ENCODE data around the gene ZFP36L2.

ZFP36L2 gene

DNA sequence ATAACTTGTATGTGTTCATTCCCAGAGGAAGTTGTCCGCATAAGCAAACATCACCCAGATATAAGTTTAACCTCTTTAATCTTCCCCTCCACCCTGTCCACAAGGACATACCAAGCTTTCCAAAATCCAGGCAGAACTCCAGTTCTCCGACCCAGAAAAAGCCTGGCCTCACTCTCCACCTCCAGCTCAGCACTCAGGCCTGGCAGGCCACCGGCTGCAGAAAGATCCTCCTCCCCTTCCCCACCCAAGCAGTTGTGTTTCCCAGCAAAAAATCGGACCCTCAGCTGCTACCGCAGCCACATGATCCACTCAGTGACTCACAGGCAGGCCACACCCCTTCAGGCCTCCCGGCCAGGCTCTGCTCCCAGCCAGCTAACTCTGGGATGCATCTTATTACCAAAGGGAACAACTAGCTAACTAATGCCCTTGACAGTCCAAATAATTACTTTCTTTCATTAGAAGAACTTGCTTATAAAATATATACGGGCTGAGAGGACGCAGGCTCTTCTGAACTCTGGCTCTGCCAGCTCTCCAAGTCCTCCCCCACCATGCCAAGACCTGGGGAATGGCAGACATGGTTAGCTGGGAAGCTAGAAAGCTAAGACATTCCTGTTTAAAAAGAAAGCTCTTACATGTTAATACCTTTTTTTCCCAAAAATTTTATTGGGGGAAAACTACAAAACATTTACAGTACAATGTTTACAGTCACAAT, 4.5 kb downstream of the ZFP36L2 start:
- DNase-seq, result peak; percentile 96
- Histone ChIP-seq H3K36me3 (ENCODE audit: control insufficient read depth in 1 of 2, insufficient read depth in 2 of 2, low read depth in 1 of 2, low read length in 2 of 2) (peaks cover 16 to 23% of the 10 kb centered on the region in 2 experiments), H3K9me3 (ENCODE audit: control insufficient read depth, low read length) (no peaks in the 10 kb centered on the region), H4K91ac (ENCODE audit: low read length) (no peak overlapping the region), H3K18ac (ENCODE audit: low read depth in 1 of 2, low read length in 2 of 2) (peak overlapping the region in 1 of 2 experiments; percentile 88), H2BK5ac (ENCODE audit: low read depth, low read length, poor library complexity, severe bottlenecking) (peak overlapping the region; percentile 84), H3K9ac (ENCODE audit: low read length) (peak overlapping the region; percentile 100), H2BK15ac (ENCODE audit: low read depth, poor library complexity, severe bottlenecking) (no peak overlapping the region), H3K4me2 (ENCODE audit: low read length, poor library complexity, severe bottlenecking) (peak overlapping the region; percentile 82), H2AFZ (ENCODE audit: low read depth, low read length) (no peak overlapping the region), H2BK120ac (ENCODE audit: low read depth, low read length) (peak overlapping the region; percentile 73), H4K8ac (ENCODE audit: low read length) (no peak overlapping the region), H2AK5ac (ENCODE audit: low read length, severe bottlenecking) (peak overlapping the region; percentile 99), H3K4me1 (ENCODE audit: control insufficient read depth, insufficient read depth, low read depth, low read length) (peaks cover 25% of the 10 kb centered on the region), H3K4ac (ENCODE audit: low read depth in 1 of 2, low read length in 2 of 2) (peak overlapping the region in 1 of 2 experiments; percentile 64), H3K4me3 (ENCODE audit: insufficient read depth in 1 of 2, low read depth in 1 of 2, low read length in 2 of 2) (peak overlapping the region in 1 of 2 experiments; percentile 85), H3K23ac (ENCODE audit: low read length in 2 of 2) (no peak overlapping the region), H3K27me3 (ENCODE audit: control insufficient read depth in 1 of 2, insufficient read depth in 1 of 2, low read length in 2 of 2) (no peaks in the 10 kb centered on the region), H3K27ac (ENCODE audit: low read length, poor library complexity, severe bottlenecking) (peak overlapping the region; percentile 100), H3K79me1 (replicated peaks; ENCODE audit: low read length, poor library complexity, severe bottlenecking) (peaks cover 3% of the 10 kb centered on the region), H2BK12ac (ENCODE audit: low read length in 2 of 2) (no peak overlapping the region), H3K14ac (ENCODE audit: low read length in 2 of 2) (no peak overlapping the region)
- under 1% methylated on average over 6 of the region's 8 CpGs for WGBS

DNA sequence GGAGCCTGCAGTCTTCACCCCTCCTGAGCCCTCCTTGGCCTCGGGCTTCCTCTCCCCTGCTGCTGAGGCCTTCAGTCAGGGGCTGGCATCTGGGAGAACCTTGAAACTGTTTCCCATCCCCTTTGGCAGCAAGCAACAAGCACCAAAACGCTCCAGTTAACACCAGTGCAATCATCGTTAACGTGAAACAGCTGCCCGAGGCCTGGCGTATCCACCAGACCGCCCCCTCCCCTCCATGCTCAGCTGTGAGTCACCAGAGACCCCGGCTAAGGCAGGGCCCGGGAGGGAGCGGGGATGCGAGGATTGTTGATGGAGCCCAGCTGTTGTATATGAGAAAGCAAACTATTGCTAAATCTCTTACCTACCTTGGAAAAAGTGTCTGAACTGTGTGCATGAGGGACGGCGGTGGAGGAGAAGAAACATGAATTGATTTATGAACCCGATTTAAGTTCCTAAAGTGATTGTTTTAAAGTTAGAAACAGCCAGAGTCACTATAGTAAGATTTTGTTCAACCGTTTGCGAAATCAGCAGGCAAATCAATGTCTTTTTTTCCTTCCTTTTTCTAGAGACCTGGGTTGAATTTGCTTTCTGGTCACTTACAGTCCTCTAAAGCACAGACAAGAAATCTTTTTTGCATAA, 5.2 kb downstream of the ZFP36L2 start:
- Histone ChIP-seq H3K27me3 (ENCODE audit: control insufficient read depth in 1 of 2, insufficient read depth in 1 of 2, low read length in 2 of 2) (no peaks in the 10 kb centered on the region), H2BK12ac (ENCODE audit: low read length in 2 of 2) (peak overlapping the region; percentile 62 to 90), H3K79me1 (replicated peaks; ENCODE audit: low read length, poor library complexity, severe bottlenecking) (peaks cover 3% of the 10 kb centered on the region), H4K91ac (ENCODE audit: low read length) (peak overlapping the region; percentile 87), H2BK5ac (ENCODE audit: low read depth, low read length, poor library complexity, severe bottlenecking) (peak overlapping the region; percentile 84), H3K14ac (ENCODE audit: low read length in 2 of 2) (no peak overlapping the region), H3K9ac (ENCODE audit: low read length) (peak overlapping the region; percentile 100), H3K4me1 (ENCODE audit: control insufficient read depth, insufficient read depth, low read depth, low read length) (peaks cover 25% of the 10 kb centered on the region), H3K27ac (ENCODE audit: low read length, poor library complexity, severe bottlenecking) (peak overlapping the region; percentile 100), H2BK120ac (ENCODE audit: low read depth, low read length) (no peak overlapping the region), H2BK15ac (ENCODE audit: low read depth, poor library complexity, severe bottlenecking) (peak overlapping the region; percentile 37), H3K9me3 (ENCODE audit: control insufficient read depth, low read length) (no peaks in the 10 kb centered on the region), H2AFZ (ENCODE audit: low read depth, low read length) (no peak overlapping the region), H3K4me3 (ENCODE audit: insufficient read depth in 1 of 2, low read depth in 1 of 2, low read length in 2 of 2) (peak overlapping the region in 1 of 2 experiments; percentile 85), H3K18ac (ENCODE audit: low read depth in 1 of 2, low read length in 2 of 2) (peak overlapping the region; percentile 44 to 88), H3K4me2 (ENCODE audit: low read length, poor library complexity, severe bottlenecking) (peak overlapping the region; percentile 74), H3K4ac (ENCODE audit: low read depth in 1 of 2, low read length in 2 of 2) (peak overlapping the region; percentile 1 to 89), H3K36me3 (ENCODE audit: control insufficient read depth in 1 of 2, insufficient read depth in 2 of 2, low read depth in 1 of 2, low read length in 2 of 2) (peaks cover 16 to 23% of the 10 kb centered on the region in 2 experiments), H3K23ac (ENCODE audit: low read length in 2 of 2) (no peak overlapping the region), H2AK5ac (ENCODE audit: low read length, severe bottlenecking) (peak overlapping the region; percentile 35), H4K8ac (ENCODE audit: low read length) (peak overlapping the region; percentile 91)
- peak; percentile 92 for DNase-seq
- WGBS, result 2% methylated on average over 12 of the region's 16 CpGs

DNA sequence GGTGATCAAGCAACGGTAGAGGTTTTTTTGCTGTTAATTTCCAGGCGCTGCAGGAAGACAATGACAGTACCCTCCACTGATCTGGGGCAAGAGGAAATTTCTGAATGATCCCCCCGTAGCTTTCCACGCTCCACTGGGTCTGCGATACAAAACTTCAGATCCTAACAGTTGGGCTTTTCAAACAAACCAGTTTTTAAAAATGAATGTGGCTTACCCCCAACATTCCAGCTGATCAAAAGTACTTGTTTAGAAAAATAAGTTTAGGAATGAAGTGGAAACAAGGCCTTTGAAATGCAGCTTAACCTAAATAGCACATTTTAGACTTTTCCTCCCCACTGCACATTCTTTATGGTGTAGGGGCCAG, 5.7 kb downstream of the ZFP36L2 start:
- WGBS, result 64% methylated on average over 5 of the region's 5 CpGs

DNA sequence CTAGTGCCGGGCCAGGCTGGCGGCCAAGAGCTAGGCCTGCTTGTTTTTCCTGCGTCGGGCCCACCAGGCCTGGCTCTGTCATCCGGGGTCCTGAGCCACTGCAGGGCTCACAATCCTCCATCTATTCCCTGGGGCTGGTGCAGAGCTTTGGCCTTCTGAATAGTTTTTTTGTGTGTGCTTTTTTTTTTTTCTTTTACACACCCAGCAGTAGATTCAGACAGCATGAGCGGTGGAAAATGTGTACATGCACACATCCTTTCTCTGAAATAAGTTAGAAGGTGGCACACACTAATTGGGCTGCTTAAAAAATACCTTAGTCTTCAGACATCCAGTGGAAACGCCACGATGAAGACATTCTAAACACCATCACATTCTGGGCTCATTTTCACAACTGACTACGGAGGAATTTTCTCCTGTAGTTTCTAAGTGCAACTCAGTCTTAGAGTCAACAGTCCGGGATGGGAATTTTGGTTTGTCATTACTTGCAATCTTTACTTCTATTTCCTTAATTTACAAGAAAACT, 6.1 kb downstream of the ZFP36L2 start:
- Histone ChIP-seq H2BK120ac (ENCODE audit: low read depth, low read length) (peak overlapping the region; percentile 78), H3K27me3 (ENCODE audit: control insufficient read depth in 1 of 2, insufficient read depth in 1 of 2, low read length in 2 of 2) (no peaks in the 10 kb centered on the region), H3K9ac (ENCODE audit: low read length) (peak overlapping the region; percentile 100), H2AK5ac (ENCODE audit: low read length, severe bottlenecking) (peak overlapping the region; percentile 95), H3K79me1 (replicated peaks; ENCODE audit: low read length, poor library complexity, severe bottlenecking) (peaks cover 3% of the 10 kb centered on the region), H3K9me3 (ENCODE audit: control insufficient read depth, low read length) (no peaks in the 10 kb centered on the region), H3K4me2 (ENCODE audit: low read length, poor library complexity, severe bottlenecking) (peak overlapping the region; percentile 74), H2AFZ (ENCODE audit: low read depth, low read length) (no peak overlapping the region), H3K4ac (ENCODE audit: low read depth in 1 of 2, low read length in 2 of 2) (peak overlapping the region; percentile 29 to 97), H3K23ac (ENCODE audit: low read length in 2 of 2) (peak overlapping the region in 1 of 2 experiments; percentile 78), H3K4me1 (ENCODE audit: control insufficient read depth, insufficient read depth, low read depth, low read length) (peaks cover 25% of the 10 kb centered on the region), H4K8ac (ENCODE audit: low read length) (peak overlapping the region; percentile 97), H2BK12ac (ENCODE audit: low read length in 2 of 2) (peak overlapping the region in 1 of 2 experiments; percentile 84), H4K91ac (ENCODE audit: low read length) (peak overlapping the region; percentile 98), H3K4me3 (ENCODE audit: insufficient read depth in 1 of 2, low read depth in 1 of 2, low read length in 2 of 2) (peak overlapping the region; percentile 39 to 85), H3K18ac (ENCODE audit: low read depth in 1 of 2, low read length in 2 of 2) (peak overlapping the region; percentile 99 to 100), H2BK5ac (ENCODE audit: low read depth, low read length, poor library complexity, severe bottlenecking) (peak overlapping the region; percentile 84), H3K27ac (ENCODE audit: low read length, poor library complexity, severe bottlenecking) (peak overlapping the region; percentile 100), H3K14ac (ENCODE audit: low read length in 2 of 2) (no peak overlapping the region), H3K36me3 (ENCODE audit: control insufficient read depth in 1 of 2, insufficient read depth in 2 of 2, low read depth in 1 of 2, low read length in 2 of 2) (peaks cover 14 to 23% of the 10 kb centered on the region in 2 experiments), H2BK15ac (ENCODE audit: low read depth, poor library complexity, severe bottlenecking) (no peak overlapping the region)
- WGBS, result 7% methylated on average over 8 of the region's 10 CpGs
- peak; percentile 73 for DNase-seq

More for the DNA sequence above, 5.7 kb downstream of the ZFP36L2 start:
- peak overlapping the region; percentile 38 for H2BK15ac ChIP-seq (ENCODE audit: low read depth, poor library complexity, severe bottlenecking)
- H3K9me3 ChIP-seq (ENCODE audit: control insufficient read depth, low read length), result no peaks in the 10 kb centered on the region
- peaks cover 3% of the 10 kb centered on the region for H3K79me1 ChIP-seq (replicated peaks; ENCODE audit: low read length, poor library complexity, severe bottlenecking)
- H3K27me3 ChIP-seq (ENCODE audit: control insufficient read depth in 1 of 2, insufficient read depth in 1 of 2, low read length in 2 of 2), result no peaks in the 10 kb centered on the region
- H3K4me3 ChIP-seq (ENCODE audit: insufficient read depth in 1 of 2, low read depth in 1 of 2, low read length in 2 of 2), result peak overlapping the region in 1 of 2 experiments; percentile 85
- H2AFZ ChIP-seq (ENCODE audit: low read depth, low read length), result no peak overlapping the region
- H3K4me2 ChIP-seq (ENCODE audit: low read length, poor library complexity, severe bottlenecking), result peak overlapping the region; percentile 74
- DNase-seq, result no peak
- H2BK12ac ChIP-seq (ENCODE audit: low read length in 2 of 2), result no peak overlapping the region
- H4K91ac ChIP-seq (ENCODE audit: low read length), result peak overlapping the region; percentile 87
- H3K36me3 ChIP-seq (ENCODE audit: control insufficient read depth in 1 of 2, insufficient read depth in 2 of 2, low read depth in 1 of 2, low read length in 2 of 2), result peaks cover 16 to 23% of the 10 kb centered on the region in 2 experiments
- peak overlapping the region; percentile 84 for H2BK5ac ChIP-seq (ENCODE audit: low read depth, low read length, poor library complexity, severe bottlenecking)
- H3K27ac ChIP-seq (ENCODE audit: low read length, poor library complexity, severe bottlenecking), result peak overlapping the region; percentile 100
- H3K18ac ChIP-seq (ENCODE audit: low read depth in 1 of 2, low read length in 2 of 2), result peak overlapping the region; percentile 44 to 88
- peak overlapping the region; percentile 13 for H2AK5ac ChIP-seq (ENCODE audit: low read length, severe bottlenecking)
- H2BK120ac ChIP-seq (ENCODE audit: low read depth, low read length), result peak overlapping the region; percentile 78
- H3K4me1 ChIP-seq (ENCODE audit: control insufficient read depth, insufficient read depth, low read depth, low read length), result peaks cover 25% of the 10 kb centered on the region
- H3K14ac ChIP-seq (ENCODE audit: low read length in 2 of 2), result no peak overlapping the region
- H3K23ac ChIP-seq (ENCODE audit: low read length in 2 of 2), result no peak overlapping the region
- peak overlapping the region; percentile 32 to 89 for H3K4ac ChIP-seq (ENCODE audit: low read depth in 1 of 2, low read length in 2 of 2)
- peak overlapping the region; percentile 91 for H4K8ac ChIP-seq (ENCODE audit: low read length)
- peak overlapping the region; percentile 100 for H3K9ac ChIP-seq (ENCODE audit: low read length)
